Mammary epithelial cell (primary cell): ENCODE measurements around the gene FOXN4.

Experiments
- EZH2 ChIP-seq: IDR thresholded peaks from 2 replicates; pipeline ENCODE4 v1.6.1; 2012; ENCODE audit warnings: low read length, inconsistent platforms, borderline replicate concordance
- TF ChIP-seq, protein P1 (sequence below), 2 donors: IDR thresholded peaks in 1 of 2; conservative IDR thresholded peaks in 1 of 2; 2 replicates each; pipeline ENCODE4 v1.5.1; 2011 to 2012; ENCODE audit warnings: inconsistent platforms in 2 of 2, low read length in 2 of 2, mild to moderate bottlenecking in 2 of 2, control low read depth in 1 of 2, low read depth in 1 of 2; ENCODE audit not compliant: insufficient read depth in 1 of 2; ENCODE audit errors: extremely low read depth in 1 of 2

DNA sequence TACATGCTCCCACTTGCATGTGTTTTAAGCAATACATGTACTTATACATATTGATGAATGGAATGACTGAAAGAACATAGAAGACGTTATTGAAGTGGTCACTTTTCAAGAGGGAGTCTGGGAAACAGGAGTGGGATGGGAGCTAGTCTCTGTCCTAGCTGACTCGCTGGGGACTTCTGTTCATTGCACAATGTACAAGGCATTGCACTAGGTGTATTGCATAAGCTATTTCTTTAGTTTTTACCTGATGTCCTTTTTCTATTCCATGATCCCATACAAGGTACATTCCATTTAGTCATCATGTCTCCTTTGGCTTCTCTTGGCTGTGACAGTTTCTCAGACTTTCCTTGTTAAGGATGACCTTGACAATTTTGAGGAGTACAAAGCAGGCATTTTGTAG is 34.6 kb upstream of the FOXN4 start:
- no peak for TF ChIP-seq EZH2
- TF ChIP-seq, protein P1, sequence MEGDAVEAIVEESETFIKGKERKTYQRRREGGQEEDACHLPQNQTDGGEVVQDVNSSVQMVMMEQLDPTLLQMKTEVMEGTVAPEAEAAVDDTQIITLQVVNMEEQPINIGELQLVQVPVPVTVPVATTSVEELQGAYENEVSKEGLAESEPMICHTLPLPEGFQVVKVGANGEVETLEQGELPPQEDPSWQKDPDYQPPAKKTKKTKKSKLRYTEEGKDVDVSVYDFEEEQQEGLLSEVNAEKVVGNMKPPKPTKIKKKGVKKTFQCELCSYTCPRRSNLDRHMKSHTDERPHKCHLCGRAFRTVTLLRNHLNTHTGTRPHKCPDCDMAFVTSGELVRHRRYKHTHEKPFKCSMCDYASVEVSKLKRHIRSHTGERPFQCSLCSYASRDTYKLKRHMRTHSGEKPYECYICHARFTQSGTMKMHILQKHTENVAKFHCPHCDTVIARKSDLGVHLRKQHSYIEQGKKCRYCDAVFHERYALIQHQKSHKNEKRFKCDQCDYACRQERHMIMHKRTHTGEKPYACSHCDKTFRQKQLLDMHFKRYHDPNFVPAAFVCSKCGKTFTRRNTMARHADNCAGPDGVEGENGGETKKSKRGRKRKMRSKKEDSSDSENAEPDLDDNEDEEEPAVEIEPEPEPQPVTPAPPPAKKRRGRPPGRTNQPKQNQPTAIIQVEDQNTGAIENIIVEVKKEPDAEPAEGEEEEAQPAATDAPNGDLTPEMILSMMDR (conservative IDR thresholded peaks at IDR 0.05 in 1 of 2, IDR thresholded peaks at IDR 0.05 in 1 of 2; ENCODE audit: extremely low read depth in 1 of 2, insufficient read depth in 1 of 2, low read depth in 1 of 2, low read length in 2 of 2): no peak
